Osteoblast (primary cell): ENCODE measurements around the gene DNMT3A. TPM values are rescaled to one million over a fixed set of nuclear protein-coding genes. Genes with fewer than 3 reads are reported as not detected.

Source experiments
- DNase-seq: peaks from one replicate; pipeline ENCODE4 v3.0.0; 2011; ENCODE audit warnings: low spot score, mixed read lengths; ENCODE audit not compliant: insufficient read length; ENCODE audit errors: missing footprints
- H2AFZ ChIP-seq: 2 replicates; pipeline ENCODE4 v1.6.0; 2011; ENCODE audit warnings: mild to moderate bottlenecking, low read length
- H3K27ac ChIP-seq: 2 replicates; pipeline ENCODE4 v1.5.1; 2011; ENCODE audit warnings: mild to moderate bottlenecking, low read depth, low read length, moderate library complexity
- H3K27me3 ChIP-seq: 2 replicates; pipeline ENCODE4 v1.6.0; 2012; ENCODE audit warnings: mild to moderate bottlenecking, control low read depth, inconsistent platforms, low read length, moderate library complexity; ENCODE audit not compliant: insufficient read depth
- H3K36me3 ChIP-seq: 2 replicates; pipeline ENCODE4 v1.5.1; 2011; ENCODE audit warnings: mild to moderate bottlenecking, low read length, control low read depth, moderate library complexity; ENCODE audit not compliant: insufficient read depth
- H3K4me1 ChIP-seq: 2 replicates; pipeline ENCODE4 v1.5.1; 2011; ENCODE audit warnings: mild to moderate bottlenecking, low read length, control low read depth, moderate library complexity; ENCODE audit not compliant: insufficient read depth
- H3K4me2 ChIP-seq: 2 replicates; pipeline ENCODE4 v1.6.0; 2011; ENCODE audit warnings: mild to moderate bottlenecking, low read length; ENCODE audit not compliant: insufficient read depth
- H3K4me3 ChIP-seq: fragments of 200-600 bp; sonication (generic); 3 replicates; pipeline ENCODE4 v1.5.1; 2012; ENCODE audit warnings: mild to moderate bottlenecking, low read length, inconsistent platforms; ENCODE audit not compliant: insufficient read depth
- H3K79me2 ChIP-seq: 2 replicates; pipeline ENCODE4 v1.6.0; 2012; ENCODE audit warnings: mild to moderate bottlenecking, low read length, control low read depth, inconsistent platforms; ENCODE audit not compliant: insufficient read depth
- H3K9me3 ChIP-seq: 2 replicates; pipeline ENCODE4 v1.5.1; 2011; ENCODE audit warnings: low read depth, low read length, control low read depth
- H4K20me1 ChIP-seq: 2 replicates; pipeline ENCODE4 v1.6.0; 2012; ENCODE audit warnings: mild to moderate bottlenecking, low read length, control low read depth; ENCODE audit not compliant: insufficient read depth
- CTCF ChIP-seq: IDR thresholded peaks from 2 replicates; pipeline ENCODE4 v1.5.1; 2011; ENCODE audit warnings: mild to moderate bottlenecking, low read depth, low read length, moderate library complexity; ENCODE audit errors: extremely low read depth
- total RNA-seq: library from RNA; depleted of rRNA; stranded (reverse); fragments of >200 nt; gene quantifications from 2 replicates; pipeline ENCODE4 v1.2.3, GENCODE V29; 2012

DNMT3A gene
- total RNA-seq, 1 donor = 18.5 TPM

- Histone ChIP-seq H3K27ac (no peak overlapping the region), H3K27me3 (no peaks in the 10 kb centered on the region), H3K79me2 (no peaks in the 10 kb centered on the region), H3K4me3 (no peak overlapping the region), H3K36me3 (peaks cover 8% of the 10 kb centered on the region), H3K4me1 (peaks cover 14% of the 10 kb centered on the region), H3K9me3 (no peaks in the 10 kb centered on the region), H4K20me1 (peaks cover 48% of the 10 kb centered on the region), H3K4me2 (no peak overlapping the region), H2AFZ (no peak overlapping the region)
- no peak for DNase-seq
- TF ChIP-seq CTCF = no peak
Measured at GRCh38 chr2:25302758-25303375, 38.9 kb downstream of the DNMT3A start.

GRCh38 chr2:25301453-25302352 is 40.0 kb downstream of the DNMT3A start:
- Histone ChIP-seq H3K4me2 (peak overlapping the region; percentile 51), H3K4me3 (no peak overlapping the region), H4K20me1 (peaks cover 46% of the 10 kb centered on the region), H3K36me3 (peaks cover 8% of the 10 kb centered on the region), H3K79me2 (no peaks in the 10 kb centered on the region), H2AFZ (no peak overlapping the region), H3K27me3 (no peaks in the 10 kb centered on the region), H3K27ac (no peak overlapping the region), H3K9me3 (no peaks in the 10 kb centered on the region), H3K4me1 (peaks cover 14% of the 10 kb centered on the region)
- peak; percentile 98 for DNase-seq
- no peak for TF ChIP-seq CTCF

GRCh38 chr2:25300001-25300400 is 41.7 kb downstream of the DNMT3A start:
- Histone ChIP-seq H4K20me1 (peaks cover 30% of the 10 kb centered on the region), H3K27me3 (no peaks in the 10 kb centered on the region), H3K79me2 (no peaks in the 10 kb centered on the region), H3K9me3 (no peaks in the 10 kb centered on the region), H3K4me2 (no peak overlapping the region), H2AFZ (no peak overlapping the region), H3K4me1 (peaks cover 16% of the 10 kb centered on the region), H3K27ac (no peak overlapping the region), H3K4me3 (no peak overlapping the region), H3K36me3 (peaks cover 8% of the 10 kb centered on the region)
- no peak for TF ChIP-seq CTCF
- no peak for DNase-seq

- no peaks in the 10 kb centered on the region for H3K9me3 ChIP-seq
- H3K4me3 ChIP-seq = no peak overlapping the region
- TF ChIP-seq CTCF = no peak
- no peak overlapping the region for H3K4me2 ChIP-seq
- H2AFZ ChIP-seq = no peak overlapping the region
- no peaks in the 10 kb centered on the region for H3K27me3 ChIP-seq
- DNase-seq = no peak
- no peaks in the 10 kb centered on the region for H3K79me2 ChIP-seq
- no peak overlapping the region for H3K27ac ChIP-seq
- peaks cover 8% of the 10 kb centered on the region for H3K36me3 ChIP-seq
- H4K20me1 ChIP-seq = peaks cover 24% of the 10 kb centered on the region
- H3K4me1 ChIP-seq = peaks cover 22% of the 10 kb centered on the region
Measured at GRCh38 chr2:25298776-25299431, 42.8 kb downstream of the DNMT3A start.
